HEK293T (cell line): ENCODE results near the gene DNAJC15.

ENCODE experiments used
- CTBP1 ChIP-seq: fragments of 450-650 bp; IDR thresholded peaks from 2 replicates; pipeline ENCODE4 v1.6.1; 2016; ENCODE audit warnings: borderline replicate concordance
- FOXM1 ChIP-seq: fragments of 450-650 bp; IDR thresholded peaks from 2 replicates; pipeline ENCODE4 v1.6.1; 2017; ENCODE audit warnings: mild to moderate bottlenecking, borderline replicate concordance
- SP1 ChIP-seq: fragments of 450-650 bp; IDR thresholded peaks from 2 replicates; pipeline ENCODE4 v1.6.1; 2017

- TF ChIP-seq CTBP1 (no peak), FOXM1 (no peak), SP1 (no peak)
These were observed 22.9 kb downstream of the DNAJC15 start for GRCh38 chr13:43046259-43046658.
